ENCODE measurements around the gene CFDP1.

GRCh38 chr16:75288181-75288580 is 145.1 kb downstream of the CFDP1 start:
- TF ChIP-seq CTCF (conservative IDR thresholded peaks at IDR 0.05) = no peak
- TF ChIP-seq EZH2 (IDR thresholded peaks at IDR 0.05; ENCODE audit: low read depth) = no peak

Data from PC-9 (cell line).